Inflammatory macrophage treated with lipopolysaccharide for 4 hours (primary cell): Measurements from ENCODE around the gene BFSP1.
A peak's percentile ranks its signal among the peaks of the same experiment; 100 is the strongest.

Experiments
- DNase-seq: peaks from one replicate; pipeline ENCODE4 v3.0.0-alpha.2; 2020

BFSP1 gene

GRCh38 chr20:17518339-17519052 lies 12.7 kb downstream of the BFSP1 start:
- peak; percentile 83 for DNase-seq

GRCh38 chr20:17515053-17515452 lies 16.1 kb downstream of the BFSP1 start:
- no peak for DNase-seq

DNA sequence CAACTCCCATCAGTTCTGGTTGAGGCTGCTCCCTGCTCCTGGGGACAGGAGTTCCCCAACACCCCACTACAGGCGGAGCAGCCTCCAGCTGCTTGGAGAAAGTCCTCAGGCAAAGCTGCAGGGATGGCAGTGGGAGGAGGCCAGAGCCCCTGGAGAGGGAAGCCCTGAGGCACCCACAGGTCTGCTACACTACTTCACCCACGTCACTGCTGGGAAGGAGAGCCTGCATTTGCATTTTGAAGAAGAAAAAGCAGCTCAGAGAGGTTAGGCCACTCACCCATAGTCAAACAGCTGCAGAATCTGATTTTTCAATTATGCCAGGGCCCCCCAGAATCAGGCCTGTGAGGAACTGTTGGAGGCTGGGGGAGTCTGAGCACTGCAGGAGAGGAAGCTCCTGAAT lies 17.2 kb downstream of the BFSP1 start:
- DNase-seq: no peak

- DNase-seq: no peak
Measured at GRCh38 chr20:17511401-17511800, 19.8 kb downstream of the BFSP1 start.

- no peak for DNase-seq
Measured at GRCh38 chr20:17510548-17510947, 20.6 kb downstream of the BFSP1 start.

DNA sequence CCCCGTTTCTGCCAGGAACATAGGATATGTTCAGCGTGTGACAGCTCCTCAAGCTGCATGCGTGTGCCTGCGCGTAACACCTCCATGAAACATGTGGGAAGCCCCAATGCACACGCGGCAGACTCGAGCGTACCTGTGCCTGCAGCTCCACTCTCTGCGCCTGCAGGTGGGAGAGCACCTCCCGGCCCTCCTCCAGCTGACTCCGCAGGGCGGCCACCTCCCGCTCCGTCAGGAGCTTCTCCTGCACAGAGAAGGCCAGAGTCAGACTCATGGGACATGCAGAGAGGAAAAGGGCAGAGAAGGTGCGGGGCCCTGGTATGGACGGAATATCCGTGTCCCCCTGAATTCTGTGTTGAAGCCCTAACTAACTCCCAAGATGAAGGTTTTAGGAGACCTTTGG lies 22.4 kb downstream of the BFSP1 start:
- no peak for DNase-seq

- DNase-seq: no peak
Measured at GRCh38 chr20:17507531-17507930, 23.6 kb downstream of the BFSP1 start.

- DNase-seq: no peak
Measured at GRCh38 chr20:17507032-17507431, 24.1 kb downstream of the BFSP1 start.

DNA sequence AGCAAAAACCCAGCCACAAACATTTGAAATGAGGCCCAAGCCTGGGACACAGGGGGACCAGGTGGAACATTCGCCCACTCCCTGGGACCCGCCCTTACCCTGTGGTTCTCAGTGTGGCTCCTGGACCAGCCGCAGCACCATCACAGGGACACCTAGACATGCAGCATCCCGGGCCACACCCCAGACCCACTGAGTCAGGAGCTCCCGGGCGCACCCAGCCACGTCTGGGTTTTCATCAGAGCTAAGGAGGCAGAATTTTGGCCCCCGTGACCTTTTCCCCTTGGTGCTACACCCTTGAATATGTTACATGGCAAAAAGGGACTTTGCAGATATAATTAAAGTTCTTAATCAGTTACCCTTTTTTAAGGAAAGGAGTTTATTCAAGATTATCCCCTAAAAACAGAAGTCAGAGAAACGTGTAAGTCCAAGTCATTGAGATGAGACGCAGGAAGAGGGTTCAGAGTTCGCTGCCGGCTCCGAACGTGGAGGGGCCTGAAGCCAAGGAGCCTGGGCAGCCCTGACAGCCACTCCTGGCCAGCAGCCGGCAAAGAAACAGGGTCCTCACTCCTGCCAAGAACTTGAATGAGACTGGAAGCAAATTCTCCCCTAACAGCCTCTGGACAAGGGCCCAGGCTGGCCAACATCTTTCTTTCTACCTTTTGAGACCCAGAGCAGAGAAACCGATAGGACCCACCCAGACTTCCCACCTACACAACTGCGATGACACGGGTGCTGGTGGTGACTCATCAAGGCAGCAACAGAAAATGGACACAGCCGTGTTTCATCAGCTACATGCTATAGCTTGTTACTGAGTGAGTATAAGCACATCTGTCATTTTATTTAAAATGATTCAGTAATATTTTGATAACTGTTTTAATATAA lies 25.3 kb downstream of the BFSP1 start:
- DNase-seq: peak; percentile 83

DNA sequence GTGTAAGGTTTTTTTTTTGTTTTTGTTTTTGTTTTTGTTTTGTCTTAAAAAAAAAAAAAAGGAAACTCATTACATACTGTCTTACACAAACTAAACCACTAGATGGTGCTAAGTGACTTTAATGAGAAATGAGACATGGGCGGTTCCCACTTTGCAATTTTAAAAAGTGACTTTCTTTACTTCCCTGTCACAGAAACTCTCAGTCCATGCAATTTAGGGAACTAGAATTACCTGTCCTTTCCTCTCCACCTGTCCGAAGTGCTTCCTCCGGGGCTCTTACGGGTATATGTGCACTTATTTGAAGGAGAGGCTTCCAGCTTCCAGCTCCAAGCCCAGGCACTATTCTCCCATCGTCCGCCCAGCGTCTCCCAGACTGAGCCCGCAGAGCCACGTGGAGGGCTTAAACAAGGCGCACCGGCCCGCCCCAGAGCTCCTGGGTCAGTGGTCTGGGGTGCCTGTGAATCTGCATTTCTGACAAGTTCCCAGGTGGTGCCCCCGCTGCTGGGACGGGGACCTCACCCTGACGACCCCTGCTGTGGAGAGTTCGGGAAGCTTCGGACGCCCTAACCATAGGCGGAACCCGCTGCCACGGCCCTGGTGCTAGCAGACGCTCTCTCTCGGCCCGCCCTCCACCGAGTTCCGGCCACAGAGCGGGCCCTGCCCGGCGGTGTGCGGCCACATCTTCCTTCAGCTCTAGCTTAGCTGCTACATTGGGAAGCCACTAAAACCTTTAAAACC lies 26.1 kb downstream of the BFSP1 start:
- DNase-seq: peak; percentile 80

- no peak for DNase-seq
Measured at GRCh38 chr20:17504066-17504897, 26.9 kb downstream of the BFSP1 start.

GRCh38 chr20:17503301-17504065 lies 27.7 kb downstream of the BFSP1 start:
- no peak for DNase-seq

- no peak for DNase-seq
Measured at GRCh38 chr20:17502105-17502504, 29.1 kb downstream of the BFSP1 start.

GRCh38 chr20:17501701-17502100 lies 29.5 kb downstream of the BFSP1 start:
- DNase-seq: no peak

DNA sequence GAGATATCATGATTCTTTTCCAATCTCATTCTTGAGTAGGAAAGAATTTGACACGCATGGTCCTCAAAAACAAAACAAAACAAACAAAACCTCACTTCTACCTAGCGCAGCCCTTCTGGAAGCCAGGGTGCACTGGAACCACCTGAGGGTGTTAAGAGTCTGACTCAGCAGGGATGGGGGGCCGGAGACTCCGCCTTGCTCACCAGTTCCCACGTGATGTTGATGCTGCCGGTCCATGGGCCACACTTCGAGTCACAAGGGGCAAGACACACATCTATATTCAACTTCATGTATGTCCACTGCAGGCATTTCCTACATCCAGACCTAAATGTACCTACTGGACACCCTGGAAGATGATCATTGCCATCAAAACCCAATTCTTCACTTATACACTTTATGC lies 30.4 kb downstream of the BFSP1 start:
- no peak for DNase-seq

- DNase-seq: no peak
Measured at GRCh38 chr20:17500271-17500670, 30.9 kb downstream of the BFSP1 start.

GRCh38 chr20:17499041-17499440 lies 32.1 kb downstream of the BFSP1 start:
- DNase-seq: no peak

DNA sequence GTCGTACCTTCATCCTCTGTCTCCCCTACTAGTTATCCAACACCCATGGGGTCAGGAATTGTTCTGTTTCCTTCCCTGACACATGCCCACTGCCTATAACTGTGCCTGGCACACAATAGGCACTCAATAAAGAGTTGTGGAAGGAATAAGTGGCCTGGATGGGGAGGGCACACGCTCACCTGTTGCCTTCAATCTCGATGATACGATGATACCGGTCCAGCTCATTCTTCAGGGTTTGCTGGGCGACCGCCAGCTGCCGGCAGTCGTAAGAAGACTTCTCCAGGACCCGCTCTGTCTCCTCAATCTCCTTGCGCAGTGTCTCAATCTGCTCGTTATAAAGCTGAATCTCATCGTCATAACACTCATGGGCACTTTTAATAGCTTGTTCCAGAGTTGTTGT lies 32.5 kb downstream of the BFSP1 start:
- no peak for DNase-seq

DNA sequence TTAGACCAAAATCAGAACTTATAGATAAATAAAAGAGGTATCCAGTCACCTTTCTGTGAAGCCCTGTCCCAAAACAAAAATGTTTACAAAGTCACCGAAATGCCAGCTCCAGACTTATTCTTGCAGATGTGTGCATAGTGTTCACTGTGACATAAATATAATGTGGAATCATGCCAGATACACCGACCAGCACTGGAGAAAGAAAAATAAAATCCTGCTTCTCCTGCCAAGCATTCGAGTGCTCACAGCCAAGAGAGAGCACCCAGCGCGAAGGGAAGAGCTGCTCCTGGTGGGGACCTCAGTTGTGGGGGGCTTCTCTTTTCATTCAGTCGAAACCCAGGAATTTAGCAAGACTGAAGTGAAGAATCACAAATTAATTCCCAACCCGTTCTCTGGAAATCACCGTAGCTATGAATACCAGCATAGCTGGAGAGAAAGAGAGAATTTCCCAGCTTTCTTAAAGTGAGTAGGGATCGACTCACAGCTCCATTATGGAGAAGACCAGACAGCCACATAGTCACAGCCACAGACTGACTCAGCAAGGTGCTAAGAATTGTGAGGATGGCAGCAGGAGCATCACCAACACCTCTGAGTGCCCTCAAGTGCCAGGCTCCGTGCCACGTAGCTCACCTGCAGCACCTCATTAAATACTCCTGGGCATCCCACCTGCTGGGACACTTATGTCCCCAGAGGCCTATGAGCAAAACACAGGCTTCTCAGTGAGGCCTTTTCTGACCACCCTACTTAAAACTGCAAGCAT lies 33.2 kb downstream of the BFSP1 start:
- DNase-seq: no peak

- no peak for DNase-seq
Measured at GRCh38 chr20:17495826-17496225, 35.4 kb downstream of the BFSP1 start.

DNA sequence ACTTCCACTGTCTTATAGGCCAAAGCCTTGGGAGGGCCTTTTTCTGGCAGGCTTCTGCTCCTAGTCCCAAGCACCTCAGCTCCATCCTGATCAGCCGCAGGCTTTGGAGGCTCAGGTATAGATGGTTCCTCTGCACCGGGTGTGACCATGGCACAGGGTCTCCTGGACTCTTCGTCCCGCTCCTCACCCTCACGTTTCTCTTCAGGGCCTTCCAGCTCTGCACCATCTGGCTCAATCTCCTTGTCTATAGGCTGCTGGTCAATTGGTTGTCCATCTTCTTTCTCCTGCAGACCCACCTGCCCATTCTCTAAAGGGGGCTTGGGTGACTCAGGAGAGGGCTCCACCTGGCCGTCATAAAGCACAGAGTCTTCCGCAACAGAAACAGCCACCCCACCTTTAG lies 37.0 kb downstream of the BFSP1 start:
- no peak for DNase-seq
